Esophagus squamous epithelium (tissue), 5 donors: Measurements from ENCODE around the gene RTL1. TPM values are rescaled to one million over a fixed set of nuclear protein-coding genes. Genes with fewer than 3 reads are reported as not detected.

ENCODE experiments used
- DNase-seq: peaks from one replicate; lab custom pipeline; 2025; lab: John Stamatoyannopoulos, UW
- H3K27ac ChIP-seq, 4 donors: fragments of 200-600 bp; sonication (generic); one replicate each; pipeline ENCODE4 v1.5.1; 2016 to 2019; ENCODE audit warnings: mild to moderate bottlenecking in 1 of 4
- H3K27me3 ChIP-seq, 4 donors: fragments of 200-600 bp; sonication (generic); 1 replicate in 3 of 4; 2 replicates in 1 of 4; pipeline versions ENCODE4 v1.5.1 to v1.6.0; 2017 to 2021; ENCODE audit warnings: antibody characterized with exemption in 1 of 4
- H3K36me3 ChIP-seq, 3 donors: fragments of 200-600 bp; sonication (generic); one replicate each; pipeline ENCODE4 v1.5.1; 2016 to 2019
- H3K4me1 ChIP-seq, 3 donors: fragments of 200-600 bp; sonication (generic); one replicate each; pipeline ENCODE4 v1.5.1; 2017 to 2019
- H3K4me3 ChIP-seq, 4 donors: fragments of 200-600 bp; sonication (generic); 1 replicate in 3 of 4; 2 replicates in 1 of 4; pipeline ENCODE4 v1.5.1; 2016 to 2019; ENCODE audit warnings: mild to moderate bottlenecking in 2 of 4, moderate library complexity in 1 of 4
- H3K9me3 ChIP-seq, 3 donors: fragments of 200-600 bp; sonication (generic); one replicate each; pipeline ENCODE4 v1.5.1; 2016 to 2019
- POLR2A ChIP-seq, 4 donors: fragments of 450-650 bp; IDR thresholded peaks; one replicate each; pipeline ENCODE4 v1.6.1; 2017; ENCODE audit warnings: antibody characterized with exemption in 4 of 4, mild to moderate bottlenecking in 4 of 4, moderate library complexity in 3 of 4
- WGBS, 2 donors: methylation state at CpG; one replicate each; pipeline ENCODE4 v1.1.5; 2018; 5-methylcytosine and 5-hydroxymethylcytosine counted together
- intact Hi-C: fragments of 100-400 bp; cut with DNase I; formaldehyde crosslinking; loops from one replicate; pipeline ENCODE4 v1.15.0; 2022
- total RNA-seq, 4 donors: library from RNA; depleted of rRNA; stranded (reverse); fragments of >200 nt; gene quantifications; one replicate each; pipeline ENCODE4 v1.1.0, GENCODE V29; 2016
- TF ChIP-seq, protein P1 (sequence below), 6 experiments: fragments of 450-650 bp in 4 of 6; fragments of 200-600 bp in 2 of 6; sonication (generic) in 2 of 6; IDR thresholded peaks; one replicate each; pipeline ENCODE4 v1.5.1; 2016 to 2019; ENCODE audit warnings: antibody characterized with exemption in 6 of 6, mild to moderate bottlenecking in 4 of 6, moderate library complexity in 4 of 6
- donor health status: DM: yes; HTN: yes; CAD: no.

RTL1 gene
- total RNA-seq, 4 donors from 2014 or later: not detected

DNA sequence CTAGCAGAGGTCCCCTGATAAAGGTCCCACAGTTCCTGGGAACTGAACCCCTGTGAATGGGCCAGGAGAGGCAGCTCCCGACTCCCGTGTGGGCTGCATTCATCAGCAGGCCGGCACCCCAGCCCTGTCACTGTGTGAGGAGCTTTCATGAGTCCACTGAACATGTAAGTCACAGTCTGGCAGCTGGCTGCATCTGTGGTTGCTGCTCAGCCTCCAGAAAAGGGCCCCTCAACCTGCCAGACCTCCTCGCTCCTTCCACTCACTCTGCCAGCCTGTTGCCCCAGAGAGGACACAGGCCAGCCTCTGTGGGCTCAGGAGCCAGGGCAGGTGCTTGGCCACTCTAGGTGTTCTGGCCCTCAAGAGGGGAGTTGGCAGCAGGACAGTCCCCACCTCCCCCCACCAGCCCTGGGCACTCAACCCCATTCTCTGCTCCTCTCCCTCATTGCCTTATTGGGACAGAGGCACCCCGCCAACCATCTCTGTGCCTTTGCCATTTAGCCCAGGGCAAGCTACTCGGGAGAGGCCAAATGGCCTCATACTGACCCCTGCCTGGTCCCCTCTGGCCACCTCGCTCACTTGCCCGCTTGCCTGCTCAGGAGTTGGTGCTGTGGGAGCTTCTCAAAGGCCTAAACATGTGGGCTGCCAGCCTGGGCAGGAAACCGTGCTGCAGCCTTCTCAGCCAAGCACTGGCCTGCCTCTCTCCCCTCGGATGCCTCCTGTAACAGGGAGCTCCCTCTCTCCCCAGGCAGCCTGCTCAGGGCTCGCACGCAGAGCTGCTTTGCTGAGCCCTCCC is 1.9 kb downstream of the RTL1 start:
- no peak overlapping the region for H3K27ac ChIP-seq
- peaks cover 0 to 19% (median 0%) of the 10 kb centered on the region in 3 donors for H3K4me1 ChIP-seq
- no peak overlapping the region for H3K4me3 ChIP-seq
- peaks cover 0 to 92% (median 0%) of the 10 kb centered on the region in 4 donors for H3K27me3 ChIP-seq
- 58 to 59% methylated on average over 4 to 8 of the region's 12 CpGs for WGBS, 2 donors
- H3K9me3 ChIP-seq: no peaks in the 10 kb centered on the region
- TF ChIP-seq, protein P1, sequence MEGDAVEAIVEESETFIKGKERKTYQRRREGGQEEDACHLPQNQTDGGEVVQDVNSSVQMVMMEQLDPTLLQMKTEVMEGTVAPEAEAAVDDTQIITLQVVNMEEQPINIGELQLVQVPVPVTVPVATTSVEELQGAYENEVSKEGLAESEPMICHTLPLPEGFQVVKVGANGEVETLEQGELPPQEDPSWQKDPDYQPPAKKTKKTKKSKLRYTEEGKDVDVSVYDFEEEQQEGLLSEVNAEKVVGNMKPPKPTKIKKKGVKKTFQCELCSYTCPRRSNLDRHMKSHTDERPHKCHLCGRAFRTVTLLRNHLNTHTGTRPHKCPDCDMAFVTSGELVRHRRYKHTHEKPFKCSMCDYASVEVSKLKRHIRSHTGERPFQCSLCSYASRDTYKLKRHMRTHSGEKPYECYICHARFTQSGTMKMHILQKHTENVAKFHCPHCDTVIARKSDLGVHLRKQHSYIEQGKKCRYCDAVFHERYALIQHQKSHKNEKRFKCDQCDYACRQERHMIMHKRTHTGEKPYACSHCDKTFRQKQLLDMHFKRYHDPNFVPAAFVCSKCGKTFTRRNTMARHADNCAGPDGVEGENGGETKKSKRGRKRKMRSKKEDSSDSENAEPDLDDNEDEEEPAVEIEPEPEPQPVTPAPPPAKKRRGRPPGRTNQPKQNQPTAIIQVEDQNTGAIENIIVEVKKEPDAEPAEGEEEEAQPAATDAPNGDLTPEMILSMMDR (IDR thresholded peaks at IDR 0.05): no peak
- no peak for TF ChIP-seq POLR2A (IDR thresholded peaks at IDR 0.05)
- intact Hi-C loops: no loop called here
- DNase-seq: no peak
- no peaks in the 10 kb centered on the region for H3K36me3 ChIP-seq

GRCh38 chr14:100900837-100901390 is 2.6 kb downstream of the RTL1 start:
- intact Hi-C loops: no loop called here
- H3K4me1 ChIP-seq: peaks cover 0 to 19% (median 0%) of the 10 kb centered on the region in 3 donors
- DNase-seq: no peak
- 36 to 70% methylated on average over 10 to 12 of the region's 15 CpGs for WGBS, 2 donors
- no peak overlapping the region for H3K27ac ChIP-seq
- no peaks in the 10 kb centered on the region for H3K36me3 ChIP-seq
- H3K4me3 ChIP-seq: peak overlapping the region in 1 of 4 donors; percentile 2
- TF ChIP-seq, protein P1 (IDR thresholded peaks at IDR 0.05): peak in 1 of 6 experiments; percentile 36
- TF ChIP-seq POLR2A (IDR thresholded peaks at IDR 0.05): no peak
- H3K27me3 ChIP-seq: peaks cover 0 to 92% (median 0%) of the 10 kb centered on the region in 4 donors
- H3K9me3 ChIP-seq: no peaks in the 10 kb centered on the region

DNA sequence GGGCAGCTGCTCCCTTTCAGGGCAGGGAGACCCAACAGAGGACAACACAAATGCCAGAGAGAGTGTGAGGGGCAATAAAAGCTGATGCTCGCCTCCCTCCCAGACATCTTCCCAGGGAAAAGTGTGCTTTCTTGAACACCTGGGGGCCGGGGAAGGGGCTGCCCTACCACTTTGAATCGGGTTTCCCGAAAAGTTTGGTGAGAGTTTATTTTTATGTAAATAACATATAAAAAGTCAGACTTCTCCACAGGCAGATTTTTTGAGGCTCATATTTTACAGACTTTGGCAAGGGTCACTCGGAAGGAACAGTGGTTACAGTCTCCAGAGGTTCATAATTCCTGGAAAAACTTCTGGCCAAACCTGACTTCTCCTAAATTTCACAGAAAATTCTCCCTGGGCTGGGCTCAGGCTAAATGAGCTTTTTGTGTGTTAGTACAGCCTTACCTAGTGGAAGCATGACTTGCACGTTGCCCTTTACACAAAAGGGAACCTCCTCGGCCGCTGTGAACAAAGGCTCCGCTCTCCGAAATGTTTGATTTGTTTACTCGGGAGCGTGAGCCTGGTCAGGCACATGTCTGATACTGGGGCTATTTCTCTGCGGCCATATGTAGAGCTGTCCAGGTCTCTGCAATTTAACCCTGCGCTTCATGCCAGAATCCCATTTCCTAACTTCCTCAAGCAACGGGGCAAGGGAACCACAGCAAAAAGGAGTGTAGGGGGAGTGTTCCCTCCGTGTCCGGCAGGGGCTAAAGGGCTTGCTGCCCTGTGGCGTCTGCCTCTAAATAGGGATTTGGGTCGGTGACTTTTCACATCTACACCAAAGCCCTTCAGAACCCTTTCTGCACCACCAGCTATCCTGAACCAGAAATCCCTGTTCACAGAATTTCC is 3.4 kb downstream of the RTL1 start:
- Histone ChIP-seq H3K27me3 (peaks cover 0 to 92% (median 0%) of the 10 kb centered on the region in 4 donors), H3K9me3 (no peaks in the 10 kb centered on the region), H3K4me3 (peak overlapping the region in 1 of 4 donors; percentile 2), H3K36me3 (no peaks in the 10 kb centered on the region), H3K27ac (no peak overlapping the region), H3K4me1 (peaks cover 0 to 19% (median 0%) of the 10 kb centered on the region in 3 donors)
- WGBS, 2 donors: 25 to 43% methylated on average over 19 of the region's 19 CpGs
- TF ChIP-seq, protein P1 (IDR thresholded peaks at IDR 0.05): no peak
- TF ChIP-seq POLR2A (IDR thresholded peaks at IDR 0.05): no peak
- no peak for DNase-seq
- intact Hi-C loops: no loop called here

DNA sequence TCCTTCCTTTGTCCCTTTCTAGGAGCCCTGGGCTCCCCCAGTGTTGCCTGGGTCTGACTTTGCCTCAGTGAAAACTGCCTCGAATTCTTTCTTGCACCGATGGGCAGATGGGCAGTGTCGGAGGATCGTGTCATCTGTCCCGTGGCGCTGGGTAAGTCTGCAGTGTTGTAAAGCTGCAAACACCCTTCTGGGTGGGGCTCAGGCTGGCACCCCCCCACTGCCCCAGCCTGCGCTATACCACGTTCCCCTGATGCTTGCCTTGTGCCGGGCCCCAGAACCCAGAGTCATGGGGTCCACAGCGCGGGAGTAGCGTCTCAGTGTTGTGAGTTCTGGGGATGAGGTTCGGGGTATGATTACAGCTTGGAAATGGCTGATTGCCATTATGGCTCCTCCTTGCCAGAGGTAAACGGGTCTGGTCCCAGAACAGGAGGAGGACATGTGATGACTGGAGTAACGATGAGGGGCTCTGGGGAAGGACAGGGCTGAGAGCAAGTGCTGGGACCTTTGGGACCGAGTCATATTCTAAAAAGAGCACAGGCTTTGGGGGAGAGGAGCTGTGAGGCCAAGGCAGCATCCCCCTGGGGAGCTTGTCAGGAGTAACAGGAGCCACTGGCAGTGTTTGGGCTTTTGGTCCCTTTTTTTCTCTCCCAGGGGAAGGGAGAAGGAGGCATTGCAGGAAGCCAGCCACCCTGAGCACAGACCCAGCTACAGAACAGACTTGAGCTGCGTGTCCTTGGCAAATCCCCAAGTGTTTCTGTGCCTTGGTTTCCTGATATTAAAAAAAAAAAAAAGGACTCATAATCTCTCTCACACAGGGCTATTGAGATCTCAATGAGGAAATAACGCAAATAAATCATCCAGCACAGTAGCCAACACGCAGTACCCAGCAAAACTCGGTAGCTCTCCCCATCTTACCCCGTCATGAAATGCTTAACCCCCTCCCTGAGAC is 4.3 kb downstream of the RTL1 start:
- no peak overlapping the region for H3K27ac ChIP-seq
- DNase-seq: no peak
- no peaks in the 10 kb centered on the region for H3K9me3 ChIP-seq
- TF ChIP-seq POLR2A (IDR thresholded peaks at IDR 0.05): no peak
- TF ChIP-seq, protein P1 (IDR thresholded peaks at IDR 0.05): no peak
- intact Hi-C loops: no loop called here
- H3K4me1 ChIP-seq: peaks cover 0 to 19% (median 0%) of the 10 kb centered on the region in 3 donors
- H3K36me3 ChIP-seq: no peaks in the 10 kb centered on the region
- no peak overlapping the region for H3K4me3 ChIP-seq
- peaks cover 0 to 91% (median 0%) of the 10 kb centered on the region in 4 donors for H3K27me3 ChIP-seq
- WGBS, 2 donors: 58 to 65% methylated on average over 15 to 18 of the region's 21 CpGs
